ENCODE data around the gene TTC23. TPM values are rescaled to one million over a fixed set of nuclear protein-coding genes. Genes with fewer than 3 reads are reported as not detected.

The TTC23 gene
- total RNA-seq: 25.3 and 32.1 TPM in 2 replicates

GRCh38 chr15:99249270-99249841, at the start of gene TTC23:
Gene TTC23, minus strand, starts transcription at chr15:99249581. Its CDS starts 20,869 bp downstream, at chr15:99228712.

GRCh38 chr15:99250857-99251841, 1.8 kb upstream of the TTC23 start, which contains the start of gene LRRC28:
Gene LRRC28, plus strand, starts transcription at chr15:99251481. Its CDS starts 4,477 bp downstream, at chr15:99255958.

GRCh38 chr15:99104788-99105513, 144.4 kb downstream of the TTC23 start, which contains the start of gene SYNM:
Gene SYNM, plus strand, starts transcription at chr15:99105080. Its CDS starts 120 bp downstream, at chr15:99105200.

Other genes with a start within 250 kb of the TTC23 start
- gene PGPEP1L, start 241.8 kb downstream of the TTC23 start, total RNA-seq: not detected in 2 replicates
- 3.9 and 14.3 TPM in 2 replicates for gene SYNM, start 144.5 kb downstream of the TTC23 start, total RNA-seq
- 14.6 and 16.1 TPM in 2 replicates for gene LRRC28, start 1.9 kb upstream of the TTC23 start, total RNA-seq